CD14-positive monocyte (primary cell): ENCODE measurements around the gene CACNA2D2. TPM values are rescaled to one million over a fixed set of nuclear protein-coding genes. Genes with fewer than 3 reads are reported as not detected.
A peak's percentile ranks its signal among the peaks of the same experiment; 100 is the strongest.

Experiments
- DNase-seq, 3 donors: peaks; one replicate each; pipeline ENCODE4 v3.0.0-alpha.2; 2011 to 2022
- H2AFZ ChIP-seq: 2 replicates; pipeline ENCODE4 v1.6.0; 2012; ENCODE audit warnings: mild to moderate bottlenecking, low read depth, low read length, inconsistent platforms; ENCODE audit not compliant: insufficient read depth, poor library complexity, severe bottlenecking
- H3K27ac ChIP-seq, 2 donors: 1 replicate in 1 of 2; 2 replicates in 1 of 2; pipeline ENCODE4 v1.5.1; 2012 to 2013; ENCODE audit warnings: low read length in 2 of 2, control low read depth in 1 of 2, inconsistent platforms in 1 of 2, low read depth in 1 of 2, mild to moderate bottlenecking in 1 of 2
- H3K27me3 ChIP-seq, 2 donors: one replicate each; pipeline versions ENCODE4 v1.6.0 to v1.6.1; 2011 to 2013; ENCODE audit warnings: low read length in 2 of 2; ENCODE audit not compliant: control insufficient read depth in 2 of 2, insufficient read depth in 2 of 2
- H3K36me3 ChIP-seq, 2 donors: replicated peaks in 1 of 2; 1 replicate in 1 of 2; 2 replicates in 1 of 2; pipeline versions ENCODE4 v1.5.1 to v1.6.1; 2012 to 2013; ENCODE audit warnings: low read length in 2 of 2, control low read depth in 1 of 2, inconsistent platforms in 1 of 2, mild to moderate bottlenecking in 1 of 2; ENCODE audit not compliant: insufficient read depth in 2 of 2, control insufficient read depth in 1 of 2
- H3K4me1 ChIP-seq, 2 donors: 1 replicate in 1 of 2; 2 replicates in 1 of 2; pipeline versions ENCODE4 v1.5.1 to v1.6.1; 2012 to 2013; ENCODE audit warnings: low read length in 2 of 2, control low read depth in 1 of 2, inconsistent platforms in 1 of 2, mild to moderate bottlenecking in 1 of 2, moderate library complexity in 1 of 2; ENCODE audit not compliant: insufficient read depth in 2 of 2, control insufficient read depth in 1 of 2
- H3K4me2 ChIP-seq: replicated peaks from 2 replicates; pipeline ENCODE3; 2012; ENCODE audit warnings: low read length, moderate library complexity, mild to moderate bottlenecking; ENCODE audit not compliant: poor library complexity, severe bottlenecking; ENCODE audit errors: extremely low read depth
- H3K4me3 ChIP-seq, 3 experiments: fragments of 200-600 bp in 1 of 3; sonication (generic) in 1 of 3; replicated peaks in 1 of 3; 1 replicate in 2 of 3; 2 replicates in 1 of 3; pipeline ENCODE4 v1.5.1; 2011 to 2013; ENCODE audit warnings: low read length in 3 of 3, mild to moderate bottlenecking in 3 of 3, control low read depth in 2 of 3, low read depth in 2 of 3, inconsistent platforms in 1 of 3, moderate library complexity in 1 of 3
- H3K79me2 ChIP-seq: 2 replicates; pipeline ENCODE4 v1.6.0; 2012; ENCODE audit warnings: mild to moderate bottlenecking, control low read depth, inconsistent platforms, low read length, moderate library complexity; ENCODE audit not compliant: insufficient read depth
- H3K9ac ChIP-seq: 2 replicates; pipeline ENCODE4 v1.6.0; 2017; ENCODE audit warnings: low read length, mild to moderate bottlenecking; ENCODE audit not compliant: insufficient read depth, poor library complexity, severe bottlenecking
- H3K9me3 ChIP-seq, 2 donors: replicated peaks in 1 of 2; 1 replicate in 1 of 2; 2 replicates in 1 of 2; pipeline versions ENCODE4 v1.5.1 to v1.6.1; 2012 to 2013; ENCODE audit warnings: low read length in 2 of 2, control low read depth in 1 of 2; ENCODE audit not compliant: control insufficient read depth in 1 of 2, insufficient read depth in 1 of 2
- H4K20me1 ChIP-seq: 2 replicates; pipeline ENCODE4 v1.6.0; 2012; ENCODE audit warnings: mild to moderate bottlenecking, low read length, control low read depth, moderate library complexity; ENCODE audit not compliant: insufficient read depth
- H3K27ac Mint-ChIP-seq, 7 donors: one replicate each; pipeline ENCODE4 v1.8.0; 2020; ENCODE audit warnings: mild to moderate bottlenecking in 7 of 7, mixed read lengths in 7 of 7, moderate library complexity in 6 of 7, inconsistent platforms in 2 of 7
- H3K27me3 Mint-ChIP-seq, 3 donors: one replicate each; pipeline ENCODE4 v1.8.0; 2021 to 2022; ENCODE audit warnings: low read depth in 3 of 3, mild to moderate bottlenecking in 3 of 3, mixed read lengths in 3 of 3, moderate library complexity in 3 of 3, inconsistent platforms in 1 of 3
- H3K36me3 Mint-ChIP-seq, 2 donors: one replicate each; pipeline ENCODE4 v1.8.0; 2020; ENCODE audit warnings: mixed read lengths in 2 of 2, inconsistent platforms in 1 of 2, mild to moderate bottlenecking in 1 of 2
- H3K4me1 Mint-ChIP-seq: one replicate; pipeline ENCODE4 v1.8.0; 2020; ENCODE audit warnings: mild to moderate bottlenecking, mixed read lengths
- H3K4me3 Mint-ChIP-seq, 2 donors: one replicate each; pipeline ENCODE4 v1.8.0; 2020; ENCODE audit warnings: mild to moderate bottlenecking in 2 of 2, mixed read lengths in 2 of 2, moderate library complexity in 1 of 2
- H3K9me3 Mint-ChIP-seq, 7 donors: one replicate each; pipeline ENCODE4 v1.8.0; 2020 to 2022; ENCODE audit warnings: mixed read lengths in 7 of 7, mild to moderate bottlenecking in 6 of 7, moderate library complexity in 6 of 7, inconsistent platforms in 2 of 7
- CTCF ChIP-seq: fragments of 200-600 bp; IDR thresholded peaks from one replicate; pipeline ENCODE4 v1.8.0; 2022; ENCODE audit warnings: antibody characterized with exemption, mild to moderate bottlenecking
- WGBS: methylation state at CpG from one replicate; pipeline ENCODE4 v1.1.5; 2013; ENCODE audit warnings: missing lambda C conversion rate; ENCODE audit not compliant: insufficient coverage; 5-methylcytosine and 5-hydroxymethylcytosine counted together
- intact Hi-C, 2 donors: fragments of 100-400 bp; cut with micrococcal nuclease; formaldehyde crosslinking; loops; one replicate each; pipeline versions ENCODE4 v1.15.0 to v1.15.1; 2023
- polyA plus RNA-seq, 3 donors: library from polyadenylated mRNA; depleted of rRNA in 1 of 3; unstranded in 2 of 3; stranded (reverse) in 1 of 3; fragments of 300-500 nt in 2 of 3; fragments of >200 nt in 1 of 3; fragmentation: Illumina TruSeq in 2 of 3; gene quantifications; 1 replicate in 2 of 3; 2 replicates in 1 of 3; pipeline ENCODE4 v1.2.3, GENCODE V29; 2012 to 2021

CACNA2D2 gene
- polyA plus RNA-seq, 3 donors: 0.09 to 0.16 TPM; not detected in 1

GRCh38 chr3:50467919-50468318, 35.5 kb downstream of the CACNA2D2 start:
- Histone ChIP-seq H4K20me1 (no peaks in the 10 kb centered on the region), H3K36me3 (no peaks in the 10 kb centered on the region), H3K27ac (no peak overlapping the region), H3K4me2 (no peak overlapping the region), H3K4me3 (no peak overlapping the region), H3K27me3 (no peaks in the 10 kb centered on the region), H3K9me3 (no peaks in the 10 kb centered on the region), H2AFZ (no peak overlapping the region), H3K9ac (no peak overlapping the region), H3K4me1 (no peaks in the 10 kb centered on the region), H3K79me2 (no peaks in the 10 kb centered on the region)
- no peak for TF ChIP-seq CTCF
- Mint-ChIP-seq H3K27me3 (peaks cover 3 to 5% (median 4%) of the 10 kb centered on the region in 3 donors), H3K27ac (peak overlapping the region in 1 of 7 donors; percentile 40), H3K4me3 (no peak overlapping the region), H3K9me3 (no peaks in the 10 kb centered on the region), H3K4me1 (no peaks in the 10 kb centered on the region), H3K36me3 (no peaks in the 10 kb centered on the region)
- intact Hi-C loops: no loop called here
- DNase-seq: no peak
- WGBS: 91% methylated on average over 7 of the region's 10 CpGs

- TF ChIP-seq CTCF: no peak
- Mint-ChIP-seq H3K27ac (no peak overlapping the region), H3K4me3 (no peak overlapping the region)
These were observed 37.3 kb downstream of the CACNA2D2 start for GRCh38 chr3:50466177-50466576.

More at GRCh38 chr3:50466177-50466576, 37.3 kb downstream of the CACNA2D2 start:
- Mint-ChIP-seq H3K36me3 (no peaks in the 10 kb centered on the region), H3K27me3 (peaks cover 4 to 12% (median 5%) of the 10 kb centered on the region in 3 donors), H3K9me3 (no peaks in the 10 kb centered on the region), H3K4me1 (no peaks in the 10 kb centered on the region)
- H3K79me2 ChIP-seq: no peaks in the 10 kb centered on the region
- DNase-seq: no peak
- WGBS: 90% methylated on average over 5 of the region's 6 CpGs
- H3K9me3 ChIP-seq: no peaks in the 10 kb centered on the region
- H3K27ac ChIP-seq: no peak overlapping the region
- no peak overlapping the region for H3K4me3 ChIP-seq
- H4K20me1 ChIP-seq: no peaks in the 10 kb centered on the region
- H3K36me3 ChIP-seq: no peaks in the 10 kb centered on the region
- no peak overlapping the region for H3K4me2 ChIP-seq
- no peaks in the 10 kb centered on the region for H3K27me3 ChIP-seq
- intact Hi-C loops: no loop called here
- no peak overlapping the region for H2AFZ ChIP-seq
- no peaks in the 10 kb centered on the region for H3K4me1 ChIP-seq
- no peak overlapping the region for H3K9ac ChIP-seq
